H9 (cell line): ENCODE measurements around the gene NUDT14. TPM values are rescaled to one million over a fixed set of nuclear protein-coding genes. Genes with fewer than 3 reads are reported as not detected.
A peak's percentile ranks its signal among the peaks of the same experiment; 100 is the strongest.

ENCODE experiments used
- DNase-seq: peaks from one replicate; pipeline ENCODE4 v3.0.0-alpha.2; 2017
- H2AFZ ChIP-seq: one replicate; pipeline ENCODE4 v1.6.1; 2013; ENCODE audit warnings: mild to moderate bottlenecking, low read length, control low read depth, moderate library complexity
- H2AK5ac ChIP-seq: 2 replicates; pipeline ENCODE4 v1.6.1; 2013; ENCODE audit warnings: low read length, control low read depth, mixed read lengths; ENCODE audit not compliant: insufficient read length
- H2BK120ac ChIP-seq: one replicate; pipeline ENCODE4 v1.6.1; 2013; ENCODE audit warnings: low read depth, mild to moderate bottlenecking, low read length, control low read depth, inconsistent platforms; ENCODE audit not compliant: poor library complexity, severe bottlenecking
- H2BK12ac ChIP-seq: 2 replicates; pipeline ENCODE4 v1.6.1; 2013; ENCODE audit warnings: low read length, control low read depth, mixed read lengths, low read depth; ENCODE audit not compliant: insufficient read length
- H2BK15ac ChIP-seq: 2 replicates; pipeline ENCODE4 v1.6.1; 2013; ENCODE audit warnings: low read depth, low read length, control low read depth
- H2BK20ac ChIP-seq: one replicate; pipeline ENCODE4 v1.6.1; 2013; ENCODE audit warnings: low read depth, mild to moderate bottlenecking, low read length, control low read depth, inconsistent platforms; ENCODE audit not compliant: poor library complexity, severe bottlenecking
- H2BK5ac ChIP-seq: 2 replicates; pipeline ENCODE4 v1.6.1; 2013; ENCODE audit warnings: low read length, control low read depth, mixed read lengths; ENCODE audit not compliant: insufficient read length
- H3K14ac ChIP-seq: 2 replicates; pipeline ENCODE4 v1.6.1; 2013; ENCODE audit warnings: low read length, control low read depth; ENCODE audit not compliant: insufficient read depth
- H3K18ac ChIP-seq: 2 replicates; pipeline ENCODE4 v1.6.1; 2013; ENCODE audit warnings: low read depth, mild to moderate bottlenecking, mixed read lengths, low read length, control low read depth; ENCODE audit not compliant: insufficient read length
- H3K23ac ChIP-seq: 2 replicates; pipeline ENCODE4 v1.6.1; 2013; ENCODE audit warnings: low read length, control low read depth, mixed read lengths, low read depth; ENCODE audit not compliant: insufficient read length
- H3K23me2 ChIP-seq: 2 replicates; pipeline ENCODE4 v1.6.1; 2013; ENCODE audit warnings: low read depth, mild to moderate bottlenecking, mixed read lengths, low read length, control low read depth; ENCODE audit not compliant: insufficient read length, poor library complexity, severe bottlenecking
- H3K27ac ChIP-seq: 2 replicates; pipeline ENCODE4 v1.5.1; 2013; ENCODE audit warnings: low read length, control low read depth, mixed read lengths, low read depth; ENCODE audit not compliant: insufficient read length
- H3K27me3 ChIP-seq: 2 replicates; pipeline ENCODE4 v1.6.1; 2013; ENCODE audit warnings: low read length, control low read depth, inconsistent platforms; ENCODE audit not compliant: insufficient read depth
- H3K4ac ChIP-seq: 2 replicates; pipeline ENCODE4 v1.6.1; 2013; ENCODE audit warnings: low read depth, mild to moderate bottlenecking, control low read depth, inconsistent platforms, low read length, moderate library complexity
- H3K4me1 ChIP-seq: 2 replicates; pipeline ENCODE4 v1.6.1; 2013; ENCODE audit warnings: low read length, control low read depth, inconsistent platforms; ENCODE audit not compliant: insufficient read depth
- H3K4me2 ChIP-seq: 2 replicates; pipeline ENCODE4 v1.6.1; 2013; ENCODE audit warnings: low read length, control low read depth, mixed read lengths; ENCODE audit not compliant: insufficient read length, insufficient read depth
- H3K56ac ChIP-seq: 2 replicates; pipeline ENCODE4 v1.6.1; 2013; ENCODE audit warnings: low read depth, mild to moderate bottlenecking, mixed read lengths, low read length, control low read depth; ENCODE audit not compliant: insufficient read length
- H3K79me1 ChIP-seq: 2 replicates; pipeline ENCODE4 v1.6.1; 2013; ENCODE audit warnings: low read depth, mild to moderate bottlenecking, moderate library complexity, low read length, control low read depth, inconsistent platforms; ENCODE audit not compliant: insufficient read depth, poor library complexity, severe bottlenecking
- H3K79me2 ChIP-seq: 2 replicates; pipeline ENCODE4 v1.6.1; 2013; ENCODE audit warnings: low read length, control low read depth, inconsistent platforms; ENCODE audit not compliant: insufficient read depth
- H3K9ac ChIP-seq: 2 replicates; pipeline ENCODE4 v1.6.1; 2013; ENCODE audit warnings: low read length, control low read depth, mixed read lengths; ENCODE audit not compliant: insufficient read length; ENCODE audit errors: extremely low read depth
- H3K9me3 ChIP-seq: one replicate; pipeline ENCODE4 v1.6.1; 2013; ENCODE audit warnings: low read depth, low read length, inconsistent platforms; ENCODE audit not compliant: control insufficient read depth
- H3T11ph ChIP-seq: one replicate; pipeline ENCODE4 v1.6.1; 2013; ENCODE audit warnings: mild to moderate bottlenecking, low read length, control low read depth, inconsistent platforms
- H4K20me1 ChIP-seq: one replicate; pipeline ENCODE4 v1.6.1; 2013; ENCODE audit not compliant: control insufficient read depth, insufficient read length, insufficient read depth
- H4K5ac ChIP-seq: 2 replicates; pipeline ENCODE4 v1.6.1; 2013; ENCODE audit warnings: low read depth, mild to moderate bottlenecking, mixed read lengths, low read length, control low read depth; ENCODE audit not compliant: insufficient read length
- H4K8ac ChIP-seq: replicated peaks from 2 replicates; pipeline ENCODE4 v1.6.1; 2013; ENCODE audit warnings: low read length, control low read depth, mixed read lengths, low read depth; ENCODE audit not compliant: insufficient read length
- H4K91ac ChIP-seq: 2 replicates; pipeline ENCODE4 v1.6.1; 2013; ENCODE audit warnings: low read depth, mild to moderate bottlenecking, moderate library complexity, mixed read lengths, low read length, control low read depth; ENCODE audit not compliant: insufficient read length
- H3K27ac Mint-ChIP-seq, 3 experiments: 2 replicates in 2 of 3; 3 replicates in 1 of 3; pipeline ENCODE4 v1.8.0; 2020 to 2021; ENCODE audit warnings: mixed read lengths in 3 of 3, mild to moderate bottlenecking in 1 of 3, moderate library complexity in 1 of 3
- H3K27me3 Mint-ChIP-seq: 2 replicates; pipeline ENCODE4 v1.8.0; 2021; ENCODE audit warnings: low read depth, mild to moderate bottlenecking, moderate library complexity, mixed read lengths
- H3K36me3 Mint-ChIP-seq, 3 experiments: 2 replicates in 2 of 3; 3 replicates in 1 of 3; pipeline ENCODE4 v1.8.0; 2020 to 2021; ENCODE audit warnings: low read depth in 3 of 3, mixed read lengths in 3 of 3; ENCODE audit not compliant: insufficient read depth in 1 of 3
- H3K4me1 Mint-ChIP-seq, 2 experiments: 2 replicates each; pipeline ENCODE4 v1.8.0; 2020; ENCODE audit warnings: mixed read lengths in 2 of 2
- H3K4me3 Mint-ChIP-seq, 2 experiments: 2 replicates in 1 of 2; 3 replicates in 1 of 2; pipeline ENCODE4 v1.8.0; 2020 to 2021; ENCODE audit warnings: mild to moderate bottlenecking in 2 of 2, mixed read lengths in 2 of 2, moderate library complexity in 1 of 2
- H3K9me3 Mint-ChIP-seq, 2 experiments: 2 replicates in 1 of 2; 3 replicates in 1 of 2; pipeline ENCODE4 v1.8.0; 2020; ENCODE audit warnings: mild to moderate bottlenecking in 2 of 2, mixed read lengths in 2 of 2, moderate library complexity in 1 of 2
- CTCF ChIP-seq: fragments of 200-600 bp; sonication (generic); conservative IDR thresholded peaks from 3 replicates; pipeline ENCODE4 v1.8.0; 2021; ENCODE audit warnings: antibody characterized with exemption, mild to moderate bottlenecking
- WGBS: extraction: QIAGEN DNeasy Blood & Tissue Kit; methylation state at CpG from one replicate; pipeline ENCODE4 v1.1.7; 2013; ENCODE audit warnings: missing lambda C conversion rate, low lambda C conversion rate, mixed read lengths; ENCODE audit not compliant: insufficient read length; ENCODE audit errors: extremely low coverage; 5-methylcytosine and 5-hydroxymethylcytosine counted together
- total RNA-seq: library from RNA; stranded (reverse); gene quantifications from 2 replicates; pipeline ENCODE4 v1.2.1, GENCODE V29; 2021

The NUDT14 gene
- total RNA-seq, 1 experiment from 2014 or later, result 41.1 TPM

DNA sequence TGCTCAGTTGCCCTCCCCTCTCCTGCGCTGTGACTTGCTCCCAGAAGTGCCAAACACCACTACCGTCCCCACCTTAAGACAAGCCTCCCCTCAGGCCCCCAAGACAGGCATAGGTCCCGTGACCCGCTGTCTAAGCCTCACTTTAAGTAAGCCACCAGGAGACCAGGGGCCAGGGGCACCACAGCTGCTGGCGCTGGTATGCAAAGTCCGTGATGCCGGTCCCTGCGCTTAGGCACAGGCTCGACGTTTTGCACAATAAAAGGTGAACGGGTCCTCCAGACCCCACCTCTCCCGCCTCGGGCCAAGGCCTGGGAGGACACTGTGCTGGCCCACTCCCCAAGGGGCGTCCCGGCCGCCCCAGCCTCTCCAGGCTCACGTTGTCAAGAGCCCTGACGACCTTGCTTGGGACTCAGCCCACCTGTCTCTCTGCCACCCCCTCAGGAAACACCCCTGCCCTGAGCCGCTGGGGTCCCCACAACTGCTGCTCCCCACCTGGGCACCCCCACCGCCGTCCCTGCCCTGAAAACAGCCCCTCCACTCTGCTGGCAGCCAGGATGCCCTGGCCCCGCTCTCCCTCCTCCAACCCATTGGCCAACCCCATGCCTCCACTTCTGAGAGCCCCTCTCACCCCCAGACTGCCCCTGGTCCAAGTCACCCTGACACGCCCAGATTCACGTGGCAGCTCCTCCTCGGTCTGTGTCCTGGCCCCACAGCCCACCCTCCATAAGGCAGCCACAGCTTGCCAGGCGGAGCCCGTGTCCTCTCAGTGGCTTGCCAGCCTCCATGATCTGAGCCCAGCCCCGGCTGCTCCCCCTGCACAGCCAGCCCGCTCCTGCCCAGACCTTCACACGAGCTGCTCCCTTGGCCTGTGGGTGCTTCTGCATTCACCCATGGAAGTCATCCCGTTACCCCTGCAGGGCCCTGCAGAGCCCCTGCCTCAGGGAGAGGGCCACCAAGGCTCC is 24.4 kb downstream of the NUDT14 start:
- peaks cover 1% of the 10 kb centered on the region; the same call in 1 of the 2 replicates for H3K27me3 Mint-ChIP-seq
- no CpG with 5 or more reads among the region's 31 CpGs for WGBS
- DNase-seq, result no peak

More for the DNA sequence above, 24.4 kb downstream of the NUDT14 start:
- Histone ChIP-seq H2BK12ac (no peak overlapping the region), H2BK15ac (no peak overlapping the region), H3K18ac (no peak overlapping the region), H2AK5ac (no peak overlapping the region), H3K4ac (no peak overlapping the region), H3K14ac (peak overlapping the region; percentile 65; the same call in 1 of the 2 replicates), H4K91ac (no peak overlapping the region), H3K4me2 (no peak overlapping the region), H3K56ac (no peak overlapping the region), H2BK20ac (no peak overlapping the region), H3K23ac (no peak overlapping the region), H4K20me1 (no peaks in the 10 kb centered on the region), H3K9me3 (no peaks in the 10 kb centered on the region), H3K79me1 (no peaks in the 10 kb centered on the region), H3K27ac (no peak overlapping the region), H2AFZ (no peak overlapping the region), H3K79me2 (no peaks in the 10 kb centered on the region), H3K23me2 (no peaks in the 10 kb centered on the region), H3K4me1 (no peaks in the 10 kb centered on the region), H4K5ac (no peak overlapping the region), H2BK5ac (no peak overlapping the region), H3K27me3 (no peaks in the 10 kb centered on the region), H2BK120ac (no peak overlapping the region), H3T11ph (no peak overlapping the region), H3K9ac (no peak overlapping the region), H4K8ac (no peak overlapping the region)
- H3K4me1 Mint-ChIP-seq, result peaks cover 2 to 30% of the 10 kb centered on the region in 2 experiments; a peak in 3 of 4 replicates
- no peaks in the 10 kb centered on the region for H3K9me3 Mint-ChIP-seq
- no peak overlapping the region for H3K4me3 Mint-ChIP-seq
- peak overlapping the region in 1 of 3 experiments; percentile 64; a peak in 1 of 7 replicates for H3K27ac Mint-ChIP-seq
- no peak for TF ChIP-seq CTCF
- H3K36me3 Mint-ChIP-seq, result no peaks in the 10 kb centered on the region
